DND-41 (cell line): ENCODE results near the gene OSBPL10.
"Not testable (repeated sequence)": the region's sequence is repeated elsewhere in the genome, so short reads cannot be mapped to it uniquely, and the experiment has no call there.

Experiments used
- ATAC-seq: fragments of 200-7000 bp; cut with Tn5 transposase; 3 replicates; pipeline ENCODE4 v1.9.1; 2021; ENCODE audit warnings: low read depth; ENCODE audit not compliant: insufficient read depth
- DNase-seq: peaks from one replicate; pipeline ENCODE4 v3.0.0-alpha.2; 2020
- H2AFZ ChIP-seq: 2 replicates; pipeline ENCODE4 v1.6.0; 2012; ENCODE audit warnings: low read depth, low read length
- H3K27ac ChIP-seq: 2 replicates; pipeline ENCODE4 v1.5.1; 2012; ENCODE audit warnings: low read length, inconsistent platforms
- H3K27me3 ChIP-seq: fragments of 200-600 bp; sonication (generic); 2 replicates; pipeline ENCODE4 v1.6.0; 2012; ENCODE audit warnings: low read length, mild to moderate bottlenecking, inconsistent platforms; ENCODE audit not compliant: insufficient read depth, poor library complexity
- H3K36me3 ChIP-seq: 2 replicates; pipeline ENCODE4 v1.5.1; 2012; ENCODE audit warnings: low read length, inconsistent platforms; ENCODE audit not compliant: insufficient read depth
- H3K4me1 ChIP-seq: 2 replicates; pipeline ENCODE4 v1.5.1; 2012; ENCODE audit warnings: mild to moderate bottlenecking, low read length; ENCODE audit not compliant: insufficient read depth
- H3K4me2 ChIP-seq: 2 replicates; pipeline ENCODE4 v1.6.0; 2012; ENCODE audit warnings: mild to moderate bottlenecking, moderate library complexity, low read length, inconsistent platforms; ENCODE audit not compliant: insufficient read depth
- H3K4me3 ChIP-seq, 2 experiments: fragments of 200-600 bp in 1 of 2; shearing (Covaris generic) in 1 of 2; 2 replicates each; pipeline ENCODE4 v1.5.1; 2012 to 2016; ENCODE audit warnings: inconsistent platforms in 2 of 2, low read length in 2 of 2, mild to moderate bottlenecking in 2 of 2, low read depth in 1 of 2, moderate library complexity in 1 of 2
- H3K79me2 ChIP-seq: 2 replicates; pipeline ENCODE4 v1.6.0; 2012; ENCODE audit warnings: low read length, inconsistent platforms; ENCODE audit not compliant: insufficient read depth
- H3K9ac ChIP-seq: 2 replicates; pipeline ENCODE4 v1.6.0; 2012; ENCODE audit warnings: low read depth, mild to moderate bottlenecking, inconsistent platforms, low read length, moderate library complexity
- H3K9me3 ChIP-seq: 2 replicates; pipeline ENCODE4 v1.5.1; 2012; ENCODE audit warnings: low read length, moderate library complexity, mild to moderate bottlenecking, inconsistent platforms; ENCODE audit not compliant: insufficient read depth, severe bottlenecking
- H4K20me1 ChIP-seq: 2 replicates; pipeline ENCODE4 v1.6.0; 2012; ENCODE audit warnings: low read length; ENCODE audit not compliant: insufficient read depth
- CTCF ChIP-seq: IDR thresholded peaks from 2 replicates; pipeline ENCODE4 v1.5.1; 2012; ENCODE audit warnings: borderline replicate concordance, low read length, moderate library complexity, mild to moderate bottlenecking; ENCODE audit not compliant: poor library complexity, severe bottlenecking; ENCODE audit errors: extremely low read depth
- EZH2 ChIP-seq: IDR thresholded peaks from 3 replicates; pipeline ENCODE4 v1.6.1; 2012; ENCODE audit warnings: borderline replicate concordance, low read depth, mild to moderate bottlenecking, moderate library complexity, low read length, inconsistent platforms; ENCODE audit not compliant: severe bottlenecking

OSBPL10 gene

GRCh38 chr3:31862666-31863279 lies 118.3 kb downstream of the OSBPL10 start:
- Histone ChIP-seq H3K79me2 (no peaks in the 10 kb centered on the region), H3K4me1 (no peaks in the 10 kb centered on the region)
- ATAC-seq: no peak

GRCh38 chr3:31861826-31862225 lies 119.2 kb downstream of the OSBPL10 start:
- Histone ChIP-seq H2AFZ (no peak overlapping the region), H3K9me3 (no peaks in the 10 kb centered on the region), H3K9ac (no peak overlapping the region), H3K4me3 (no peak overlapping the region), H4K20me1 (no peaks in the 10 kb centered on the region), H3K79me2 (no peaks in the 10 kb centered on the region), H3K27me3 (no peaks in the 10 kb centered on the region), H3K36me3 (no peaks in the 10 kb centered on the region), H3K4me2 (no peak overlapping the region), H3K27ac (no peak overlapping the region), H3K4me1 (no peaks in the 10 kb centered on the region)
- no peak for TF ChIP-seq CTCF
- TF ChIP-seq EZH2: no peak
- ATAC-seq (no peak), DNase-seq (no peak)

More at GRCh38 chr3:31862666-31863279, 118.3 kb downstream of the OSBPL10 start:
- Histone ChIP-seq H3K4me3 (no peak overlapping the region), H3K9me3 (no peaks in the 10 kb centered on the region), H3K4me2 (no peak overlapping the region), H3K9ac (no peak overlapping the region), H3K36me3 (no peaks in the 10 kb centered on the region), H4K20me1 (no peaks in the 10 kb centered on the region), H3K27ac (no peak overlapping the region), H2AFZ (no peak overlapping the region), H3K27me3 (no peaks in the 10 kb centered on the region)
- no peak for DNase-seq
- TF ChIP-seq CTCF (no peak), EZH2 (no peak)

- not testable (repeated sequence) for H3K4me2 ChIP-seq, H3K79me2 ChIP-seq, H3K36me3 ChIP-seq, H4K20me1 ChIP-seq, ATAC-seq, H3K27ac ChIP-seq, H3K4me1 ChIP-seq, H3K9ac ChIP-seq, H3K9me3 ChIP-seq, H3K4me3 ChIP-seq, H2AFZ ChIP-seq, H3K27me3 ChIP-seq, DNase-seq
Observed at GRCh38 chr3:31860642-31861041, 120.4 kb downstream of the OSBPL10 start.

GRCh38 chr3:31859245-31859644 lies 121.8 kb downstream of the OSBPL10 start:
- Histone ChIP-seq H3K79me2 (no peaks in the 10 kb centered on the region), H3K36me3 (no peaks in the 10 kb centered on the region), H3K4me2 (no peak overlapping the region), H3K4me1 (no peaks in the 10 kb centered on the region), H3K9ac (no peak overlapping the region), H4K20me1 (no peaks in the 10 kb centered on the region), H2AFZ (no peak overlapping the region), H3K9me3 (no peaks in the 10 kb centered on the region), H3K27me3 (no peaks in the 10 kb centered on the region), H3K27ac (no peak overlapping the region), H3K4me3 (no peak overlapping the region)
- ATAC-seq: no peak
- TF ChIP-seq CTCF: no peak
- TF ChIP-seq EZH2: no peak
- no peak for DNase-seq
